Measurements from ENCODE around the gene BEST4. TPM values are rescaled to one million over a fixed set of nuclear protein-coding genes. Genes with fewer than 3 reads are reported as not detected.

BEST4 gene
- total and polyA plus RNA-seq, 2 of the 4 experiments (the other 2 are of a cell fraction) = 0.07 TPM; not detected in 1

DNA sequence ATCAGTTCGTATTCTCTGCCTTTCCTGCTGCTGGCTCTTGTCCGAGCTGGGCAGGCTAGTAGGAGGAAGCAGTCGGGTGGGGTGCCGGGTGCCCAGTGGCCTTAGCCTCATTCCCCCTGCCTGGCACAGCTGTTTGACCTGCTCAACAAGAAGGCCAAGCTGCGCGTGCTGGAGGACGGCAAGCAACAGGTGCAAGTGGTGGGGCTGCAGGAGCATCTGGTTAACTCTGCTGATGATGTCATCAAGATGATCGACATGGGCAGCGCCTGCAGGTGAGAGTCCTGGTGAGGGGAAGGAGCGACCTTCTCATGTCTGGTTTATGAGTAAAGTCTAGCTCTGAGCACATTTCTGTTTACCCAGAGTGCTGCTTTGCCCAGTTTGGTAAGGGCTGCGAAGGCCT lies 28.9 kb downstream of the BEST4 start:
- no peak overlapping the region for H3K18ac ChIP-seq (ENCODE audit: low read depth, low read length)
- DNase-seq (no peak), ATAC-seq (ENCODE audit: low read depth) (no peak)
- H4K20me1 ChIP-seq (ENCODE audit: insufficient read depth, low read length) = no peaks in the 10 kb centered on the region
- ChIA-PET POLR2A (ENCODE audit: unreplicated experiment) (no interaction called here), CTCF (no interaction called here)
- no peak overlapping the region for H2BK15ac ChIP-seq (ENCODE audit: low read depth, low read length)
- TF ChIP-seq, protein P1, sequence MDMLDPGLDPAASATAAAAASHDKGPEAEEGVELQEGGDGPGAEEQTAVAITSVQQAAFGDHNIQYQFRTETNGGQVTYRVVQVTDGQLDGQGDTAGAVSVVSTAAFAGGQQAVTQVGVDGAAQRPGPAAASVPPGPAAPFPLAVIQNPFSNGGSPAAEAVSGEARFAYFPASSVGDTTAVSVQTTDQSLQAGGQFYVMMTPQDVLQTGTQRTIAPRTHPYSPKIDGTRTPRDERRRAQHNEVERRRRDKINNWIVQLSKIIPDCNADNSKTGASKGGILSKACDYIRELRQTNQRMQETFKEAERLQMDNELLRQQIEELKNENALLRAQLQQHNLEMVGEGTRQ (IDR thresholded peaks at IDR 0.05; ENCODE audit: low read depth, low read length) = no peak
- no peak for TF ChIP-seq CEBPB (IDR thresholded peaks at IDR 0.05; ENCODE audit: low read depth, low read length)
- TF ChIP-seq POLR2A (IDR thresholded peaks at IDR 0.05; ENCODE audit: low read depth, low read length) = no peak
- TF ChIP-seq RFX5 (IDR thresholded peaks at IDR 0.05; ENCODE audit: low read depth, low read length) = no peak
- TF ChIP-seq RAD21 (IDR thresholded peaks at IDR 0.05; ENCODE audit: low read length) = no peak
- no peak for TF ChIP-seq RCOR1 (IDR thresholded peaks at IDR 0.05; ENCODE audit: insufficient replicate concordance, low read length)
- no peak for TF ChIP-seq MXI1 (IDR thresholded peaks at IDR 0.05; ENCODE audit: borderline replicate concordance, low read depth, low read length)
- no peak for TF ChIP-seq NFE2L2 (IDR thresholded peaks at IDR 0.05; ENCODE audit: low read depth, low read length)
- no peak for TF ChIP-seq BHLHE40 (IDR thresholded peaks at IDR 0.05; ENCODE audit: low read depth, low read length)
- TF ChIP-seq, protein P2, sequence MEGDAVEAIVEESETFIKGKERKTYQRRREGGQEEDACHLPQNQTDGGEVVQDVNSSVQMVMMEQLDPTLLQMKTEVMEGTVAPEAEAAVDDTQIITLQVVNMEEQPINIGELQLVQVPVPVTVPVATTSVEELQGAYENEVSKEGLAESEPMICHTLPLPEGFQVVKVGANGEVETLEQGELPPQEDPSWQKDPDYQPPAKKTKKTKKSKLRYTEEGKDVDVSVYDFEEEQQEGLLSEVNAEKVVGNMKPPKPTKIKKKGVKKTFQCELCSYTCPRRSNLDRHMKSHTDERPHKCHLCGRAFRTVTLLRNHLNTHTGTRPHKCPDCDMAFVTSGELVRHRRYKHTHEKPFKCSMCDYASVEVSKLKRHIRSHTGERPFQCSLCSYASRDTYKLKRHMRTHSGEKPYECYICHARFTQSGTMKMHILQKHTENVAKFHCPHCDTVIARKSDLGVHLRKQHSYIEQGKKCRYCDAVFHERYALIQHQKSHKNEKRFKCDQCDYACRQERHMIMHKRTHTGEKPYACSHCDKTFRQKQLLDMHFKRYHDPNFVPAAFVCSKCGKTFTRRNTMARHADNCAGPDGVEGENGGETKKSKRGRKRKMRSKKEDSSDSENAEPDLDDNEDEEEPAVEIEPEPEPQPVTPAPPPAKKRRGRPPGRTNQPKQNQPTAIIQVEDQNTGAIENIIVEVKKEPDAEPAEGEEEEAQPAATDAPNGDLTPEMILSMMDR (conservative IDR thresholded peaks at IDR 0.05; ENCODE audit: low read depth, low read length) = no peak
- TF ChIP-seq FOS (IDR thresholded peaks at IDR 0.05; ENCODE audit: low read depth, low read length) = no peak
- no peak for TF ChIP-seq MAFK (IDR thresholded peaks at IDR 0.05; ENCODE audit: low read depth, low read length)
- TF ChIP-seq, protein P3, sequence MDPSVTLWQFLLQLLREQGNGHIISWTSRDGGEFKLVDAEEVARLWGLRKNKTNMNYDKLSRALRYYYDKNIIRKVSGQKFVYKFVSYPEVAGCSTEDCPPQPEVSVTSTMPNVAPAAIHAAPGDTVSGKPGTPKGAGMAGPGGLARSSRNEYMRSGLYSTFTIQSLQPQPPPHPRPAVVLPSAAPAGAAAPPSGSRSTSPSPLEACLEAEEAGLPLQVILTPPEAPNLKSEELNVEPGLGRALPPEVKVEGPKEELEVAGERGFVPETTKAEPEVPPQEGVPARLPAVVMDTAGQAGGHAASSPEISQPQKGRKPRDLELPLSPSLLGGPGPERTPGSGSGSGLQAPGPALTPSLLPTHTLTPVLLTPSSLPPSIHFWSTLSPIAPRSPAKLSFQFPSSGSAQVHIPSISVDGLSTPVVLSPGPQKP (IDR thresholded peaks at IDR 0.05; ENCODE audit: borderline replicate concordance, low read depth, low read length) = no peak
- TF ChIP-seq SMC3 (IDR thresholded peaks at IDR 0.05; ENCODE audit: low read depth, low read length) = no peak
- TF ChIP-seq MAZ (IDR thresholded peaks at IDR 0.05; ENCODE audit: borderline replicate concordance, low read depth, low read length) = no peak
- TF ChIP-seq CHD1 (IDR thresholded peaks at IDR 0.05; ENCODE audit: low read depth, low read length) = no peak
- no peaks in the 10 kb centered on the region; the same call in 1 of the 2 replicates for H3K9me1 ChIP-seq (ENCODE audit: insufficient read depth, low read length)
- H3K27ac ChIP-seq (ENCODE audit: insufficient read depth, low read length) = no peak overlapping the region
- H4K8ac ChIP-seq (ENCODE audit: low read depth in 2 of 2, low read length in 2 of 2) = no peak overlapping the region
- H3K4me1 ChIP-seq (ENCODE audit: control insufficient read depth, insufficient read depth, low read length) = no peaks in the 10 kb centered on the region
- 96% methylated on average over 7 of the region's 11 CpGs; no CpG with 5 or more reads in 1 of the 2 experiments for WGBS, 2 experiments (ENCODE audit: extremely low coverage in 2 of 2, insufficient read length in 1 of 2)
- no peak overlapping the region for H3K23ac ChIP-seq (ENCODE audit: low read depth, low read length)
- H4K91ac ChIP-seq (ENCODE audit: insufficient read depth, low read depth, low read length) = no peak overlapping the region
- intact Hi-C loops (cut with micrococcal nuclease) = no loop called here
- no peak overlapping the region for H3K56ac ChIP-seq (ENCODE audit: extremely low read depth, insufficient read depth, low read length)
- dilution Hi-C loops (cut with HindIII; ENCODE audit: low sequenced_read_pairs, unreplicated experiment) = no loop called here
- peaks cover 36% of the 10 kb centered on the region for H3K36me3 ChIP-seq (ENCODE audit: control insufficient read depth, insufficient read depth, low read length)
- H2AFZ ChIP-seq (replicated peaks; ENCODE audit: low read length, poor library complexity) = no peak overlapping the region
- peaks cover 4 to 17% of the 10 kb centered on the region in 2 experiments for H3K79me1 ChIP-seq (ENCODE audit: low read depth in 1 of 2, low read length in 2 of 2)
- H4K5ac ChIP-seq (ENCODE audit: low read depth, low read length) = no peak overlapping the region
- H3K9me3 ChIP-seq (ENCODE audit: control insufficient read depth, insufficient read depth, low read length) = no peaks in the 10 kb centered on the region
- H3K27me3 ChIP-seq (ENCODE audit: control insufficient read depth, insufficient read depth, low read length) = no peaks in the 10 kb centered on the region
- no peak overlapping the region for H2BK5ac ChIP-seq (ENCODE audit: low read depth, low read length, poor library complexity, severe bottlenecking)
- H2BK120ac ChIP-seq (ENCODE audit: low read depth, low read length) = no peak overlapping the region
- in situ Hi-C loops (cut with MboI; ENCODE audit: low sequenced_read_pairs) = no loop called here
- H2AK5ac ChIP-seq (ENCODE audit: low read depth, low read length) = no peak overlapping the region
- no peak overlapping the region for H2AK9ac ChIP-seq (replicated peaks; ENCODE audit: low read depth, low read length, poor library complexity)
- H2BK20ac ChIP-seq (ENCODE audit: low read depth, low read length) = no peak overlapping the region
- no peak overlapping the region for H3K14ac ChIP-seq (replicated peaks; ENCODE audit: low read depth, low read length)
- no peak overlapping the region for H3K9ac ChIP-seq (ENCODE audit: low read depth, low read length)
- BruUV-seq (replicated peaks) = no TSS peak
- no peak overlapping the region for H3K4me3 ChIP-seq (ENCODE audit: insufficient read depth, low read depth, low read length)
- no peak overlapping the region for H3K4me2 ChIP-seq (ENCODE audit: low read depth, low read length)
- no peak overlapping the region for H3K4ac ChIP-seq (ENCODE audit: low read depth, low read length)
